Right ventricle myocardium superior (tissue), 1 donor: ENCODE measurements around the gene PDILT. TPM values are rescaled to one million over a fixed set of nuclear protein-coding genes. Genes with fewer than 3 reads are reported as not detected.

ENCODE experiments used
- ATAC-seq: fragments of 200-7000 bp; cut with Tn5 transposase; one replicate; pipeline ENCODE4 v1.9.1; 2020; ENCODE audit warnings: mild to moderate bottlenecking; ENCODE audit not compliant: poor library complexity
- DNase-seq: peaks from one replicate; pipeline ENCODE4 v3.0.0-alpha.2; 2020
- intact Hi-C: fragments of 100-400 bp; cut with DNase I; formaldehyde crosslinking; loops from one replicate; pipeline ENCODE4 v1.11.2; 2022
- total RNA-seq: library from RNA; stranded (reverse); fragmentation: NEBNext Ultra II Directional; extraction: Animal tissue kit (Norgen Biotek cat#: 25700); gene quantifications from one replicate; pipeline ENCODE4 v1.2.1, GENCODE V29; 2021
- donor health status: DM: no; HTN: yes; CAD: no; lungs with severe emphysema.

The PDILT gene
- total RNA-seq, 1 donor from 2014 or later: not detected

- DNase-seq (peak; percentile 47), ATAC-seq (peak; percentile 76)
- intact Hi-C loops: no loop called here
Measured at GRCh38 chr16:20383106-20384029, 21.2 kb downstream of the PDILT start.

- DNase-seq (no peak), ATAC-seq (no peak)
- intact Hi-C loops: no loop called here
Measured at GRCh38 chr16:20382202-20382948, 22.2 kb downstream of the PDILT start.

GRCh38 chr16:20380782-20381181, 23.8 kb downstream of the PDILT start:
- ATAC-seq (no peak), DNase-seq (no peak)
- intact Hi-C loops: no loop called here

GRCh38 chr16:20377181-20377580, 27.4 kb downstream of the PDILT start:
- intact Hi-C loops: no loop called here
- no peak for DNase-seq
- no peak for ATAC-seq

- ATAC-seq: no peak
- no peak for DNase-seq
- intact Hi-C loops: no loop called here
Measured at GRCh38 chr16:20372701-20373100, 31.8 kb downstream of the PDILT start.

- DNase-seq (no peak), ATAC-seq (no peak)
- intact Hi-C loops: no loop called here
Measured at GRCh38 chr16:20369452-20370054, 35.0 kb downstream of the PDILT start.

GRCh38 chr16:20364051-20364450, 40.5 kb downstream of the PDILT start:
- DNase-seq (no peak), ATAC-seq (no peak)
- intact Hi-C loops: no loop called here

- DNase-seq (no peak), ATAC-seq (no peak)
- intact Hi-C loops: no loop called here
Measured at GRCh38 chr16:20363191-20363590, 41.3 kb downstream of the PDILT start.

GRCh38 chr16:20359997-20360396, 44.5 kb downstream of the PDILT start:
- DNase-seq (no peak), ATAC-seq (no peak)
- intact Hi-C loops: no loop called here

GRCh38 chr16:20355114-20355782, 49.3 kb downstream of the PDILT start:
- intact Hi-C loops: no loop called here
- no peak for DNase-seq
- no peak for ATAC-seq

GRCh38 chr16:20353379-20353778, 51.2 kb downstream of the PDILT start:
- intact Hi-C loops: no loop called here
- DNase-seq (no peak), ATAC-seq (no peak)

- no peak for DNase-seq
- ATAC-seq: no peak
- intact Hi-C loops: no loop called here
Measured at GRCh38 chr16:20352615-20353014, 51.9 kb downstream of the PDILT start, which contains the start of gene UMOD. Gene UMOD (minus strand): TSS chr16:20352715. CDS start chr16:20350737, 1,978 bp downstream.

GRCh38 chr16:20349615-20350014, 54.9 kb downstream of the PDILT start:
- no peak for ATAC-seq
- DNase-seq: no peak
- intact Hi-C loops: no loop called here

- no peak for DNase-seq
- ATAC-seq: no peak
- intact Hi-C loops: no loop called here
Measured at GRCh38 chr16:20348365-20349185, 56.0 kb downstream of the PDILT start.

- no peak for ATAC-seq
- intact Hi-C loops: no loop called here
- no peak for DNase-seq
Measured at GRCh38 chr16:20347666-20348364, 56.7 kb downstream of the PDILT start.

- ATAC-seq: no peak
- intact Hi-C loops: no loop called here
- no peak for DNase-seq
Measured at GRCh38 chr16:20344611-20345010, 59.9 kb downstream of the PDILT start.

- intact Hi-C loops: no loop called here
- no peak for DNase-seq
- ATAC-seq: no peak
Measured at GRCh38 chr16:20339744-20340143, 64.8 kb downstream of the PDILT start.

GRCh38 chr16:20336955-20337354, 67.6 kb downstream of the PDILT start:
- intact Hi-C loops: no loop called here
- DNase-seq (no peak), ATAC-seq (no peak)
